HG02759 (cell line): ENCODE results near the gene TRMT2B.
"Not testable (repeated sequence)": the region's sequence is repeated elsewhere in the genome, so short reads cannot be mapped to it uniquely, and the experiment has no call there.

ENCODE experiments used
- ATAC-seq: cut with Tn5 transposase; IDR thresholded peaks from one replicate; pipeline ENCODE4 v1.9.1; 2021; ENCODE audit warnings: mild to moderate bottlenecking, moderate library complexity; ENCODE audit not compliant: unreplicated experiment

Gene TRMT2B

GRCh38 chrX:101051549-101052302 is at the start of gene TRMT2B:
TRMT2B (minus strand) TSS chrX:101052111; CDS start chrX:101042289, 9,822 bp downstream.
- peak; percentile 96 for ATAC-seq

GRCh38 chrX:101097546-101098453 is 45.9 kb upstream of the TRMT2B start, which contains the start of gene CENPI:
CENPI (plus strand) TSS chrX:101098204; CDS start chrX:101101071, 2,867 bp downstream.
- ATAC-seq: peak; percentile 100

- no peak for ATAC-seq
Measured at GRCh38 chrX:101091817-101092216, 39.9 kb upstream of the TRMT2B start.

- no peak for ATAC-seq
Measured at GRCh38 chrX:101081231-101081630, 29.3 kb upstream of the TRMT2B start.

GRCh38 chrX:101080326-101081124 is 28.6 kb upstream of the TRMT2B start:
- no peak for ATAC-seq

GRCh38 chrX:101079736-101080270 is 27.9 kb upstream of the TRMT2B start:
- ATAC-seq: no peak

- no peak for ATAC-seq
Measured at GRCh38 chrX:101078716-101079598, 27.0 kb upstream of the TRMT2B start, which contains the start of gene TMEM35A. TMEM35A (plus strand) TSS chrX:101078879; CDS start chrX:101079003, 124 bp downstream.

GRCh38 chrX:101071582-101071981 is 19.7 kb upstream of the TRMT2B start:
- no peak for ATAC-seq

- ATAC-seq: no peak
Measured at GRCh38 chrX:101062176-101062575, 10.3 kb upstream of the TRMT2B start.

- peak; percentile 93 for ATAC-seq
Measured at GRCh38 chrX:101057093-101057714, 5.3 kb upstream of the TRMT2B start.

GRCh38 chrX:101056551-101056950 is 4.6 kb upstream of the TRMT2B start:
- ATAC-seq: not testable (repeated sequence)

GRCh38 chrX:101051153-101051548 is 760 bp downstream of the TRMT2B start:
- peak; percentile 7 for ATAC-seq

GRCh38 chrX:101040197-101040596 is 11.7 kb downstream of the TRMT2B start:
- ATAC-seq: no peak

- ATAC-seq: no peak
Measured at GRCh38 chrX:101037231-101037630, 14.7 kb downstream of the TRMT2B start.

GRCh38 chrX:101029665-101030064 is 22.2 kb downstream of the TRMT2B start:
- ATAC-seq: no peak

- no peak for ATAC-seq
Measured at GRCh38 chrX:101028562-101028961, 23.3 kb downstream of the TRMT2B start.

GRCh38 chrX:101025126-101025525 is 26.8 kb downstream of the TRMT2B start:
- no peak for ATAC-seq

- no peak for ATAC-seq
Measured at GRCh38 chrX:101022020-101022419, 29.9 kb downstream of the TRMT2B start.

- not testable (repeated sequence) for ATAC-seq
Measured at GRCh38 chrX:101012031-101012430, 39.9 kb downstream of the TRMT2B start.
